ENCODE measurements around the gene ZFYVE19. TPM values are rescaled to one million over a fixed set of nuclear protein-coding genes. Genes with fewer than 3 reads are reported as not detected.

Gene ZFYVE19
- total and polyA plus RNA-seq, 2 of the 13 experiments (the other 11 are each of a cell fraction or from before 2014, with no cell fraction given), result 23.3 to 44.0 TPM

- TF ChIP-seq KIAA2018 (CRISPR knock-in tag; IDR thresholded peaks at IDR 0.05; ENCODE audit: borderline replicate concordance) (no peak), TIGD3 (CRISPR knock-in tag; IDR thresholded peaks at IDR 0.05; ENCODE audit: borderline replicate concordance) (no peak), HOXA7 (CRISPR knock-in tag; IDR thresholded peaks at IDR 0.05) (no peak), RAD21 (CRISPR knock-in tag; IDR thresholded peaks at IDR 0.05) (peak; percentile 98), HNRNPUL1 (IDR thresholded peaks at IDR 0.05; ENCODE audit: low read depth, low read length) (no peak), ZNF20 (CRISPR knock-in tag; IDR thresholded peaks at IDR 0.05) (no peak), ZNF460 (CRISPR knock-in tag; IDR thresholded peaks at IDR 0.05; ENCODE audit: borderline replicate concordance) (no peak), DDIT3 (CRISPR knock-in tag; IDR thresholded peaks at IDR 0.05) (no peak), ERF (CRISPR knock-in tag; IDR thresholded peaks at IDR 0.05) (peak; percentile 69; the same call in 1 of the 2 replicates), SUZ12 (IDR thresholded peaks at IDR 0.05; ENCODE audit: low read depth, low read length) (no peak), ZNF710 (CRISPR knock-in tag; IDR thresholded peaks at IDR 0.05; ENCODE audit: borderline replicate concordance) (no peak), EEA1 (CRISPR knock-in tag; IDR thresholded peaks at IDR 0.05; ENCODE audit: borderline replicate concordance) (no peak), CC2D1A (CRISPR knock-in tag; IDR thresholded peaks at IDR 0.05) (no peak), SMARCE1 (IDR thresholded peaks at IDR 0.05; ENCODE audit: borderline replicate concordance) (no peak), RARA (CRISPR knock-in tag; IDR thresholded peaks at IDR 0.05) (peak; percentile 34; the same call in 1 of the 2 replicates), CHCHD3 (CRISPR knock-in tag; IDR thresholded peaks at IDR 0.05) (no peak), FOXP1 (IDR thresholded peaks at IDR 0.05) (no peak), FOXP1 (CRISPR knock-in tag; IDR thresholded peaks at IDR 0.05) (no peak), PCBP1 (IDR thresholded peaks at IDR 0.05; ENCODE audit: borderline replicate concordance, low read depth, low read length) (no peak), MEIS1 (CRISPR knock-in tag; IDR thresholded peaks at IDR 0.05; ENCODE audit: borderline replicate concordance) (no peak)
Measured at GRCh38 chr15:40782609-40783227, 24.2 kb upstream of the ZFYVE19 start (continued).

Data from HepG2 (cell line).